Measurements from ENCODE around the gene EPHB2.

DNA sequence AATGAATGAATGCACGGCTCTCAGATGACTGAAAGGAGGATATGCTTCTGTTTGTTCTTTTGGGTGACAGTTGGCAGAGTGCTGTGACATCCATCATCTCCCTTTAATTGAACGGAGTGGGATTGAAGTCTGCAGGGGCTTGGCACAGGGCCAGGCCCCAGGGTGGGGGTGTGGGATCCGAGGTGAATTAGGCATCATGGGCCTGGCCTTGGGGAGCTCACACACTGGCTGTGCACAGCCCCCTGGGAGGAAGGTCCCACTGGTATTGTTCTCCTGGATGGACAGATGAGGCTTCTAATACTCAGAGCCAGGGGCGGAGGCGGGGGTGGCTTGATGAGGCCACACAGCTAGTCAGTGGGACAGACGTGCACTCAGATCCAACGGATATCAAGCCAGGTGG is 19.3 kb downstream of the EPHB2 start:
- TF ChIP-seq CBFB (CRISPR knock-in tag; IDR thresholded peaks at IDR 0.05; ENCODE audit: low read depth) (no peak), TCF7 (CRISPR knock-in tag; IDR thresholded peaks at IDR 0.05; ENCODE audit: low read depth) (no peak), ZNF121 (CRISPR knock-in tag; IDR thresholded peaks at IDR 0.05) (no peak), NFYB (CRISPR knock-in tag; conservative IDR thresholded peaks at IDR 0.05; ENCODE audit: low read depth) (no peak), ZNF416 (CRISPR knock-in tag; IDR thresholded peaks at IDR 0.05) (no peak), ZBTB21 (CRISPR knock-in tag; IDR thresholded peaks at IDR 0.05; ENCODE audit: borderline replicate concordance) (no peak), ESRRA (CRISPR knock-in tag; IDR thresholded peaks at IDR 0.05; ENCODE audit: borderline replicate concordance) (no peak), FOXK1 (CRISPR knock-in tag; IDR thresholded peaks at IDR 0.05) (no peak), RELA (CRISPR knock-in tag; IDR thresholded peaks at IDR 0.05; ENCODE audit: borderline replicate concordance) (no peak), FOXJ3 (CRISPR knock-in tag; IDR thresholded peaks at IDR 0.05; ENCODE audit: borderline replicate concordance) (no peak), IRF2 (CRISPR knock-in tag; IDR thresholded peaks at IDR 0.05; ENCODE audit: borderline replicate concordance, low read depth) (no peak)
- TF ChIP-seq, protein P1, sequence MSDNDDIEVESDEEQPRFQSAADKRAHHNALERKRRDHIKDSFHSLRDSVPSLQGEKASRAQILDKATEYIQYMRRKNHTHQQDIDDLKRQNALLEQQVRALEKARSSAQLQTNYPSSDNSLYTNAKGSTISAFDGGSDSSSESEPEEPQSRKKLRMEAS (CRISPR knock-in tag; IDR thresholded peaks at IDR 0.05): no peak
- TF ChIP-seq, protein P2, sequence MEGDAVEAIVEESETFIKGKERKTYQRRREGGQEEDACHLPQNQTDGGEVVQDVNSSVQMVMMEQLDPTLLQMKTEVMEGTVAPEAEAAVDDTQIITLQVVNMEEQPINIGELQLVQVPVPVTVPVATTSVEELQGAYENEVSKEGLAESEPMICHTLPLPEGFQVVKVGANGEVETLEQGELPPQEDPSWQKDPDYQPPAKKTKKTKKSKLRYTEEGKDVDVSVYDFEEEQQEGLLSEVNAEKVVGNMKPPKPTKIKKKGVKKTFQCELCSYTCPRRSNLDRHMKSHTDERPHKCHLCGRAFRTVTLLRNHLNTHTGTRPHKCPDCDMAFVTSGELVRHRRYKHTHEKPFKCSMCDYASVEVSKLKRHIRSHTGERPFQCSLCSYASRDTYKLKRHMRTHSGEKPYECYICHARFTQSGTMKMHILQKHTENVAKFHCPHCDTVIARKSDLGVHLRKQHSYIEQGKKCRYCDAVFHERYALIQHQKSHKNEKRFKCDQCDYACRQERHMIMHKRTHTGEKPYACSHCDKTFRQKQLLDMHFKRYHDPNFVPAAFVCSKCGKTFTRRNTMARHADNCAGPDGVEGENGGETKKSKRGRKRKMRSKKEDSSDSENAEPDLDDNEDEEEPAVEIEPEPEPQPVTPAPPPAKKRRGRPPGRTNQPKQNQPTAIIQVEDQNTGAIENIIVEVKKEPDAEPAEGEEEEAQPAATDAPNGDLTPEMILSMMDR (IDR thresholded peaks at IDR 0.05): no peak
- TF ChIP-seq, protein P3, sequence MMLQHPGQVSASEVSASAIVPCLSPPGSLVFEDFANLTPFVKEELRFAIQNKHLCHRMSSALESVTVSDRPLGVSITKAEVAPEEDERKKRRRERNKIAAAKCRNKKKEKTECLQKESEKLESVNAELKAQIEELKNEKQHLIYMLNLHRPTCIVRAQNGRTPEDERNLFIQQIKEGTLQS (CRISPR knock-in tag; conservative IDR thresholded peaks at IDR 0.05): no peak
